ENCODE data around the gene SNAPC4. TPM values are rescaled to one million over a fixed set of nuclear protein-coding genes. Genes with fewer than 3 reads are reported as not detected.
A peak's percentile ranks its signal among the peaks of the same experiment; 100 is the strongest.

SNAPC4 gene
- total RNA-seq, 6 experiments from 2014 or later, result 3.8 to 6.5 (median 5.4) TPM

GRCh38 chr9:136376457-136376856, 23.5 kb downstream of the SNAPC4 start:
- Histone ChIP-seq H3K9me3 (no peaks in the 10 kb centered on the region), H3K27me3 (no peaks in the 10 kb centered on the region), H3K4me1 (peaks cover 0 to 28% (median 1%) of the 10 kb centered on the region in 4 donors), H3K4me3 (no peak overlapping the region), H3K27ac (no peak overlapping the region), H3K36me3 (peaks cover 0 to 11% (median 1%) of the 10 kb centered on the region in 4 donors)
- no peak for ATAC-seq
- WGBS (ENCODE audit: insufficient coverage, low coverage, low lambda C conversion rate, missing lambda C conversion rate), result no CpG with 5 or more reads among the region's 8 CpGs
- no peak for DNase-seq
- intact Hi-C loops (cut with DNase I), result no loop called here
- TF ChIP-seq CTCF (IDR thresholded peaks at IDR 0.05), result no peak
- no peak for TF ChIP-seq POLR2A (IDR thresholded peaks at IDR 0.05)

- Histone ChIP-seq H3K4me3 (no peak overlapping the region), H3K36me3 (peaks cover 0 to 4% (median 1%) of the 10 kb centered on the region in 4 donors), H3K9me3 (no peaks in the 10 kb centered on the region), H3K27me3 (no peaks in the 10 kb centered on the region), H3K4me1 (peaks cover 0 to 28% (median 1%) of the 10 kb centered on the region in 4 donors), H3K27ac (no peak overlapping the region)
- intact Hi-C loops (cut with DNase I), result no loop called here
- 73% methylated on average over 2 of the region's 12 CpGs for WGBS (ENCODE audit: insufficient coverage, low coverage, low lambda C conversion rate, missing lambda C conversion rate)
- no peak for TF ChIP-seq POLR2A (IDR thresholded peaks at IDR 0.05)
- no peak for TF ChIP-seq CTCF (IDR thresholded peaks at IDR 0.05)
- ATAC-seq, result no peak
- DNase-seq, result no peak
These were observed 24.9 kb downstream of the SNAPC4 start for GRCh38 chr9:136375096-136375495.

GRCh38 chr9:136374183-136374575, 25.8 kb downstream of the SNAPC4 start:
- intact Hi-C loops (cut with DNase I), result no loop called here
- ATAC-seq (no peak), DNase-seq (no peak)
- TF ChIP-seq POLR2A (IDR thresholded peaks at IDR 0.05) (no peak), CTCF (IDR thresholded peaks at IDR 0.05) (no peak)
- Histone ChIP-seq H3K36me3 (peaks cover 0 to 3% (median under 1%) of the 10 kb centered on the region in 4 donors), H3K27ac (no peak overlapping the region), H3K9me3 (no peaks in the 10 kb centered on the region), H3K4me3 (no peak overlapping the region), H3K4me1 (peaks cover 0 to 28% (median 1%) of the 10 kb centered on the region in 4 donors), H3K27me3 (no peaks in the 10 kb centered on the region)
- WGBS (ENCODE audit: insufficient coverage, low coverage, low lambda C conversion rate, missing lambda C conversion rate), result 80% methylated on average over 2 of the region's 14 CpGs

GRCh38 chr9:136373300-136374182, 26.4 kb downstream of the SNAPC4 start, which contains the start of gene CARD9:
TSS of gene CARD9 (minus strand) at chr9:136373669. CDS start at chr9:136372078, 1,591 bp downstream.
- peak within 1 kb of the TSS in 1 of 3 donors; percentile 49 for H3K27ac ChIP-seq
- 77% methylated on average over 4 of the region's 27 CpGs for WGBS (ENCODE audit: insufficient coverage, low coverage, low lambda C conversion rate, missing lambda C conversion rate)
- H3K4me3 ChIP-seq, result peak within 1 kb of the TSS; percentile 9 to 31 (median 16)
- ATAC-seq, result peak; percentile 48 to 64 (median 50)
- no peaks in the 10 kb centered on the region for H3K9me3 ChIP-seq
- peaks cover 0 to 23% (median 1%) of the 10 kb centered on the region in 4 donors for H3K4me1 ChIP-seq
- H3K27me3 ChIP-seq, result no peaks in the 10 kb centered on the region
- TF ChIP-seq POLR2A (IDR thresholded peaks at IDR 0.05) (peak; percentile 23), CTCF (IDR thresholded peaks at IDR 0.05) (no peak)
- H3K36me3 ChIP-seq, result no peaks in the 10 kb centered on the region
- peak in 1 of 3 donors; percentile 61 for DNase-seq
- intact Hi-C loops (cut with DNase I), result no loop called here
